WTC11 (cell line): ENCODE data around the gene LARP7. TPM values are rescaled to one million over a fixed set of nuclear protein-coding genes. Genes with fewer than 3 reads are reported as not detected.

Source experiments
- ATAC-seq: fragments of 200-7000 bp; cut with Tn5 transposase; 2 replicates; pipeline ENCODE4 v1.10.0; 2021; ENCODE audit warnings: mild to moderate bottlenecking, moderate library complexity
- CTCF ChIA-PET: fragments of 300-600 bp; sonication (Branson Sonifier 250); formaldehyde crosslinking; loops from one replicate; lab custom pipeline; 2021; ENCODE audit warnings: antibody characterized with exemption; lab: Charles Lee
- POLR2A ChIA-PET: fragments of 350-600 bp; sonication (Branson Sonifier 250); formaldehyde crosslinking; loops from one replicate; lab custom pipeline; 2021; ENCODE audit warnings: antibody characterized with exemption; lab: Charles Lee
- DNase-seq: peaks from one replicate; pipeline ENCODE4 v3.0.0; 2021; ENCODE audit warnings: low spot score
- H3K27ac Mint-ChIP-seq: 2 replicates; pipeline ENCODE4 v1.8.0; 2021; ENCODE audit warnings: mixed read lengths
- H3K27me3 Mint-ChIP-seq: 2 replicates; pipeline ENCODE4 v1.8.0; 2021; ENCODE audit warnings: low read depth, mild to moderate bottlenecking, moderate library complexity, mixed read lengths
- H3K36me3 Mint-ChIP-seq: 2 replicates; pipeline ENCODE4 v1.8.0; 2021; ENCODE audit warnings: mixed read lengths
- H3K4me1 Mint-ChIP-seq: 2 replicates; pipeline ENCODE4 v1.8.0; 2022; ENCODE audit warnings: mixed read lengths
- H3K4me3 Mint-ChIP-seq: 2 replicates; pipeline ENCODE4 v1.8.0; 2021; ENCODE audit warnings: mild to moderate bottlenecking, moderate library complexity, mixed read lengths
- H3K9me3 Mint-ChIP-seq: 2 replicates; pipeline ENCODE4 v1.8.0; 2021; ENCODE audit warnings: mixed read lengths
- ESRRA ChIP-seq: sonication (generic); formaldehyde crosslinking; IDR thresholded peaks from 2 replicates; pipeline ENCODE4 v1.8.1; 2022; ENCODE audit warnings: mild to moderate bottlenecking, missing genetic modification reagents, borderline replicate concordance
- FOXJ3 ChIP-seq: sonication (generic); formaldehyde crosslinking; IDR thresholded peaks from 2 replicates; pipeline ENCODE4 v1.9.0; 2021; ENCODE audit warnings: missing genetic modification reagents, mild to moderate bottlenecking, borderline replicate concordance
- FOXP1 ChIP-seq: sonication (generic); formaldehyde crosslinking; IDR thresholded peaks from 2 replicates; pipeline ENCODE4 v1.8.0; 2022; ENCODE audit warnings: missing genetic modification reagents, mild to moderate bottlenecking, moderate library complexity, borderline replicate concordance
- GTF2I ChIP-seq: fragments of 250-450 bp; sonication (Bioruptor Pico); conservative IDR thresholded peaks from 2 replicates; pipeline ENCODE4 v1.4.0; 2021; ENCODE audit warnings: mild to moderate bottlenecking
- HMGA2 ChIP-seq: fragments of 250-450 bp; sonication (Bioruptor Pico); IDR thresholded peaks from 2 replicates; pipeline ENCODE4 v1.4.0; 2021; ENCODE audit warnings: mild to moderate bottlenecking, moderate library complexity
- JUN ChIP-seq: sonication (generic); formaldehyde crosslinking; IDR thresholded peaks from 2 replicates; pipeline ENCODE4 v1.8.0; 2023; ENCODE audit warnings: mild to moderate bottlenecking, missing genetic modification reagents
- NFYB ChIP-seq: sonication (generic); formaldehyde crosslinking; conservative IDR thresholded peaks from 2 replicates; pipeline ENCODE4 v1.8.0; 2022; ENCODE audit warnings: low read depth, missing genetic modification reagents
- SP1 ChIP-seq: sonication (generic); formaldehyde crosslinking; conservative IDR thresholded peaks from 2 replicates; pipeline ENCODE4 v1.8.1; 2022; ENCODE audit warnings: missing genetic modification reagents
- TCF7 ChIP-seq: sonication (generic); formaldehyde crosslinking; IDR thresholded peaks from 2 replicates; pipeline ENCODE4 v1.8.0; 2022; ENCODE audit warnings: mild to moderate bottlenecking, low read depth, missing genetic modification reagents, moderate library complexity
- ZNF121 ChIP-seq: sonication (generic); formaldehyde crosslinking; IDR thresholded peaks from 2 replicates; pipeline ENCODE4 v1.8.0; 2023; ENCODE audit warnings: missing genetic modification reagents
- ZNF232 ChIP-seq: sonication (generic); formaldehyde crosslinking; IDR thresholded peaks from 2 replicates; pipeline ENCODE4 v1.8.0; 2022; ENCODE audit warnings: mild to moderate bottlenecking, missing genetic modification reagents
- ZNF396 ChIP-seq: fragments of 250-450 bp; sonication (Bioruptor Pico); IDR thresholded peaks from 2 replicates; pipeline ENCODE4 v1.8.0; 2021; ENCODE audit warnings: mild to moderate bottlenecking, moderate library complexity, borderline replicate concordance
- ZNF416 ChIP-seq: fragments of 250-450 bp; sonication (Bioruptor Pico); IDR thresholded peaks from 2 replicates; pipeline ENCODE4 v1.9.0; 2021; ENCODE audit warnings: mild to moderate bottlenecking, inconsistent platforms
- total RNA-seq: library from RNA; stranded (reverse); gene quantifications from 3 replicates; pipeline ENCODE4 v1.2.3, GENCODE V29; 2021
- TF ChIP-seq, protein P1 (sequence below): fragments of 200-600 bp; IDR thresholded peaks from 2 replicates; pipeline ENCODE4 v1.8.0; 2022; ENCODE audit warnings: antibody characterized with exemption
- TF ChIP-seq, protein P2 (sequence below): sonication (generic); formaldehyde crosslinking; IDR thresholded peaks from 2 replicates; pipeline ENCODE4 v1.8.0; 2022; ENCODE audit warnings: mild to moderate bottlenecking, missing genetic modification reagents
- TF ChIP-seq, protein P3 (sequence below): sonication (generic); formaldehyde crosslinking; IDR thresholded peaks from 2 replicates; pipeline ENCODE4 v1.8.1; 2023; ENCODE audit warnings: mild to moderate bottlenecking, missing genetic modification reagents, borderline replicate concordance
- TF ChIP-seq, protein P4 (sequence below): fragments of 250-450 bp; sonication (Bioruptor Pico); IDR thresholded peaks from 2 replicates; pipeline ENCODE4 v1.9.0; 2021; ENCODE audit warnings: mild to moderate bottlenecking
- TF ChIP-seq, protein P5 (sequence below): sonication (generic); formaldehyde crosslinking; conservative IDR thresholded peaks from 2 replicates; pipeline ENCODE4 v1.8.1; 2022; ENCODE audit warnings: mild to moderate bottlenecking, missing genetic modification reagents
- TF ChIP-seq, protein P6 (sequence below): sonication (generic); formaldehyde crosslinking; IDR thresholded peaks from 2 replicates; pipeline ENCODE4 v1.8.0; 2022; ENCODE audit warnings: mild to moderate bottlenecking, missing genetic modification reagents
- TF ChIP-seq, protein P7 (sequence below): sonication (generic); formaldehyde crosslinking; IDR thresholded peaks from 2 replicates; pipeline ENCODE4 v1.8.0; 2022; ENCODE audit warnings: mild to moderate bottlenecking, missing genetic modification reagents
- TF ChIP-seq, protein P8 (sequence below): sonication (generic); formaldehyde crosslinking; IDR thresholded peaks from 2 replicates; pipeline ENCODE4 v1.8.1; 2022; ENCODE audit warnings: mild to moderate bottlenecking, moderate library complexity, missing genetic modification reagents

LARP7 gene
- total RNA-seq, 1 experiment from 2014 or later, result 46.2 TPM

DNA sequence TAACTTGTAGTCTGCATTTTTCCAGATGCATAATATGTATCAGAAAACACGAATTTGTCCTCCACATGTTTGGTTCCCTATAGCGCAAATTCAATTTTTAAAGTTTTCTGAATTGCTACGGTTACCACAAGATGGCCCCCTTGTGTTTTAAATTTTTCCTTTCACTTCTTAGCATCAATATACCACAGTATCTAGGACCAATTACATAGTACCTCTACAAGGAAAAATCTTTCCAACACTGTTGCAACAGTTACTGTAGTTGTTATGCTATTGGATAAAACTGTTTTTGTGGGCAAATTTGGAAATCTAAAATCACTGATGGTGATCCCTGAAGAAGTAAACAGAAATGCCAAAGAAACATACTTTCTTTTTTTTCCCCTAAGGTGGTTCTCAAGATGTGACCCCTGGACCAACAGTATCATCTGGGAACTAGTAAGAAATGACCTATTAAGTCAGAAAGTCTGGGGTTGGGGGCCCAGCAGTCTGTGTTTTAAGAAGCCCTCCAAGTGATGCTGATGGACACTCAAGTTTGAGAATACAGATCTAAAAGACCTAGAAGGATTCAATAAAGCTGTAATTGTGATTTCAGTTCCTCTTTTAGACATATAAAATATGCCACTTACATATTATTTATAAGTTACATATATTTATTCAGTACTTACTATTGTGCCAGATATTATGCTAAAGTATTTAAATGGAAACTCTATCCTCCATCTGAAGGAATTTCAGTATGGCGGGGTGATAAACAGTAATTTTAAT, 3.3 kb upstream of the LARP7 start:
- no peak overlapping the region; the same call in 1 of the 2 replicates for H3K4me3 Mint-ChIP-seq
- CTCF ChIA-PET, result interaction anchor here (1.2 to 5.8 kb wide), 3 partner anchors 129 to 318 kb away, joined by 5 to 63 read pairs (median 6); no protein-coding TSS in a partner anchor
- no peak overlapping the region for H3K27ac Mint-ChIP-seq
- H3K27me3 Mint-ChIP-seq, result no peaks in the 10 kb centered on the region
- H3K4me1 Mint-ChIP-seq, result peaks cover 18% of the 10 kb centered on the region
- TF ChIP-seq HMGA2 (CRISPR knock-in tag), result no peak
- no peak for TF ChIP-seq ZNF396 (CRISPR knock-in tag)
- TF ChIP-seq FOXJ3, result no peak
- TF ChIP-seq, protein P1, sequence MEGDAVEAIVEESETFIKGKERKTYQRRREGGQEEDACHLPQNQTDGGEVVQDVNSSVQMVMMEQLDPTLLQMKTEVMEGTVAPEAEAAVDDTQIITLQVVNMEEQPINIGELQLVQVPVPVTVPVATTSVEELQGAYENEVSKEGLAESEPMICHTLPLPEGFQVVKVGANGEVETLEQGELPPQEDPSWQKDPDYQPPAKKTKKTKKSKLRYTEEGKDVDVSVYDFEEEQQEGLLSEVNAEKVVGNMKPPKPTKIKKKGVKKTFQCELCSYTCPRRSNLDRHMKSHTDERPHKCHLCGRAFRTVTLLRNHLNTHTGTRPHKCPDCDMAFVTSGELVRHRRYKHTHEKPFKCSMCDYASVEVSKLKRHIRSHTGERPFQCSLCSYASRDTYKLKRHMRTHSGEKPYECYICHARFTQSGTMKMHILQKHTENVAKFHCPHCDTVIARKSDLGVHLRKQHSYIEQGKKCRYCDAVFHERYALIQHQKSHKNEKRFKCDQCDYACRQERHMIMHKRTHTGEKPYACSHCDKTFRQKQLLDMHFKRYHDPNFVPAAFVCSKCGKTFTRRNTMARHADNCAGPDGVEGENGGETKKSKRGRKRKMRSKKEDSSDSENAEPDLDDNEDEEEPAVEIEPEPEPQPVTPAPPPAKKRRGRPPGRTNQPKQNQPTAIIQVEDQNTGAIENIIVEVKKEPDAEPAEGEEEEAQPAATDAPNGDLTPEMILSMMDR, result peak; percentile 26; the same call in 1 of the 2 replicates
- TF ChIP-seq, protein P2, sequence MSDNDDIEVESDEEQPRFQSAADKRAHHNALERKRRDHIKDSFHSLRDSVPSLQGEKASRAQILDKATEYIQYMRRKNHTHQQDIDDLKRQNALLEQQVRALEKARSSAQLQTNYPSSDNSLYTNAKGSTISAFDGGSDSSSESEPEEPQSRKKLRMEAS (CRISPR knock-in tag), result no peak
- TF ChIP-seq, protein P3, sequence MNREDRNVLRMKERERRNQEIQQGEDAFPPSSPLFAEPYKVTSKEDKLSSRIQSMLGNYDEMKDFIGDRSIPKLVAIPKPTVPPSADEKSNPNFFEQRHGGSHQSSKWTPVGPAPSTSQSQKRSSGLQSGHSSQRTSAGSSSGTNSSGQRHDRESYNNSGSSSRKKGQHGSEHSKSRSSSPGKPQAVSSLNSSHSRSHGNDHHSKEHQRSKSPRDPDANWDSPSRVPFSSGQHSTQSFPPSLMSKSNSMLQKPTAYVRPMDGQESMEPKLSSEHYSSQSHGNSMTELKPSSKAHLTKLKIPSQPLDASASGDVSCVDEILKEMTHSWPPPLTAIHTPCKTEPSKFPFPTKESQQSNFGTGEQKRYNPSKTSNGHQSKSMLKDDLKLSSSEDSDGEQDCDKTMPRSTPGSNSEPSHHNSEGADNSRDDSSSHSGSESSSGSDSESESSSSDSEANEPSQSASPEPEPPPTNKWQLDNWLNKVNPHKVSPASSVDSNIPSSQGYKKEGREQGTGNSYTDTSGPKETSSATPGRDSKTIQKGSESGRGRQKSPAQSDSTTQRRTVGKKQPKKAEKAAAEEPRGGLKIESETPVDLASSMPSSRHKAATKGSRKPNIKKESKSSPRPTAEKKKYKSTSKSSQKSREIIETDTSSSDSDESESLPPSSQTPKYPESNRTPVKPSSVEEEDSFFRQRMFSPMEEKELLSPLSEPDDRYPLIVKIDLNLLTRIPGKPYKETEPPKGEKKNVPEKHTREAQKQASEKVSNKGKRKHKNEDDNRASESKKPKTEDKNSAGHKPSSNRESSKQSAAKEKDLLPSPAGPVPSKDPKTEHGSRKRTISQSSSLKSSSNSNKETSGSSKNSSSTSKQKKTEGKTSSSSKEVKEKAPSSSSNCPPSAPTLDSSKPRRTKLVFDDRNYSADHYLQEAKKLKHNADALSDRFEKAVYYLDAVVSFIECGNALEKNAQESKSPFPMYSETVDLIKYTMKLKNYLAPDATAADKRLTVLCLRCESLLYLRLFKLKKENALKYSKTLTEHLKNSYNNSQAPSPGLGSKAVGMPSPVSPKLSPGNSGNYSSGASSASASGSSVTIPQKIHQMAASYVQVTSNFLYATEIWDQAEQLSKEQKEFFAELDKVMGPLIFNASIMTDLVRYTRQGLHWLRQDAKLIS (CRISPR knock-in tag), result no peak
- TF ChIP-seq NFYB, result no peak
- TF ChIP-seq GTF2I, result no peak
- TF ChIP-seq, protein P4, sequence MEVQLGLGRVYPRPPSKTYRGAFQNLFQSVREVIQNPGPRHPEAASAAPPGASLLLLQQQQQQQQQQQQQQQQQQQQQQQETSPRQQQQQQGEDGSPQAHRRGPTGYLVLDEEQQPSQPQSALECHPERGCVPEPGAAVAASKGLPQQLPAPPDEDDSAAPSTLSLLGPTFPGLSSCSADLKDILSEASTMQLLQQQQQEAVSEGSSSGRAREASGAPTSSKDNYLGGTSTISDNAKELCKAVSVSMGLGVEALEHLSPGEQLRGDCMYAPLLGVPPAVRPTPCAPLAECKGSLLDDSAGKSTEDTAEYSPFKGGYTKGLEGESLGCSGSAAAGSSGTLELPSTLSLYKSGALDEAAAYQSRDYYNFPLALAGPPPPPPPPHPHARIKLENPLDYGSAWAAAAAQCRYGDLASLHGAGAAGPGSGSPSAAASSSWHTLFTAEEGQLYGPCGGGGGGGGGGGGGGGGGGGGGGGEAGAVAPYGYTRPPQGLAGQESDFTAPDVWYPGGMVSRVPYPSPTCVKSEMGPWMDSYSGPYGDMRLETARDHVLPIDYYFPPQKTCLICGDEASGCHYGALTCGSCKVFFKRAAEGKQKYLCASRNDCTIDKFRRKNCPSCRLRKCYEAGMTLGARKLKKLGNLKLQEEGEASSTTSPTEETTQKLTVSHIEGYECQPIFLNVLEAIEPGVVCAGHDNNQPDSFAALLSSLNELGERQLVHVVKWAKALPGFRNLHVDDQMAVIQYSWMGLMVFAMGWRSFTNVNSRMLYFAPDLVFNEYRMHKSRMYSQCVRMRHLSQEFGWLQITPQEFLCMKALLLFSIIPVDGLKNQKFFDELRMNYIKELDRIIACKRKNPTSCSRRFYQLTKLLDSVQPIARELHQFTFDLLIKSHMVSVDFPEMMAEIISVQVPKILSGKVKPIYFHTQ (CRISPR knock-in tag), result no peak
- TF ChIP-seq, all 79 proteins: peak for 1
- ATAC-seq (no peak), DNase-seq (no peak)
- no peaks in the 10 kb centered on the region for H3K9me3 Mint-ChIP-seq
- H3K36me3 Mint-ChIP-seq, result peaks cover 14% of the 10 kb centered on the region
- POLR2A ChIA-PET, result no interaction called here

DNA sequence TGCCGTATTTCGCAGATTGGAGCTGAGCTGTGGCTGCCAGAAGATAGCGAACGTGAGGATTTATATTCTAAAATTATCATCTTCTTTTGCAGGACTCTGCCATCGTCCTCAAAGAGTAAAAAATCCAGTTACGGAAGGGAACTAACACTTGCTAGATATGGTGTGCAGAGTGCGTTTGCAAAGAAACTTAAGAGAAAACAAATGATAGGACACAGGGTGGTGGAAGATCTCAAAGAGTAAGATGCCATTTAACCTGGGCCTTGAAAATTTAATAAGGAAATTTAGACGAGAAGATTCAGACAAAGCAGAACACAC, 566 bp downstream of the LARP7 start:
- no peak overlapping the region for H3K4me3 Mint-ChIP-seq
- no peaks in the 10 kb centered on the region for H3K27me3 Mint-ChIP-seq
- DNase-seq (no peak), ATAC-seq (no peak)
- no peaks in the 10 kb centered on the region for H3K9me3 Mint-ChIP-seq
- H3K4me1 Mint-ChIP-seq, result peaks cover 37% of the 10 kb centered on the region
- ChIA-PET POLR2A (interaction anchor here (0.5 to 0.6 kb wide), 3 partner anchors 108 to 128 kb away, joined by 4 read pairs; no protein-coding TSS in a partner anchor), CTCF (interaction anchor here (0.5 to 5.8 kb wide), 12 partner anchors 8 to 301 kb away, joined by 3 to 63 read pairs (median 4); no protein-coding TSS in a partner anchor)
- H3K36me3 Mint-ChIP-seq, result peaks cover 17% of the 10 kb centered on the region
- H3K27ac Mint-ChIP-seq, result no peak overlapping the region
- TF ChIP-seq, protein P5, sequence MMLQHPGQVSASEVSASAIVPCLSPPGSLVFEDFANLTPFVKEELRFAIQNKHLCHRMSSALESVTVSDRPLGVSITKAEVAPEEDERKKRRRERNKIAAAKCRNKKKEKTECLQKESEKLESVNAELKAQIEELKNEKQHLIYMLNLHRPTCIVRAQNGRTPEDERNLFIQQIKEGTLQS (CRISPR knock-in tag), result no peak
- no peak for TF ChIP-seq JUN (CRISPR knock-in tag)
- no peak for TF ChIP-seq ZNF416 (CRISPR knock-in tag)
- no peak for TF ChIP-seq ZNF232 (CRISPR knock-in tag)
- no peak for TF ChIP-seq NFYB
- no peak for TF ChIP-seq FOXP1
- no peak for TF ChIP-seq TCF7 (CRISPR knock-in tag)
- no peak for TF ChIP-seq ESRRA (CRISPR knock-in tag)
- TF ChIP-seq SP1 (CRISPR knock-in tag), result no peak
- TF ChIP-seq, protein P6, sequence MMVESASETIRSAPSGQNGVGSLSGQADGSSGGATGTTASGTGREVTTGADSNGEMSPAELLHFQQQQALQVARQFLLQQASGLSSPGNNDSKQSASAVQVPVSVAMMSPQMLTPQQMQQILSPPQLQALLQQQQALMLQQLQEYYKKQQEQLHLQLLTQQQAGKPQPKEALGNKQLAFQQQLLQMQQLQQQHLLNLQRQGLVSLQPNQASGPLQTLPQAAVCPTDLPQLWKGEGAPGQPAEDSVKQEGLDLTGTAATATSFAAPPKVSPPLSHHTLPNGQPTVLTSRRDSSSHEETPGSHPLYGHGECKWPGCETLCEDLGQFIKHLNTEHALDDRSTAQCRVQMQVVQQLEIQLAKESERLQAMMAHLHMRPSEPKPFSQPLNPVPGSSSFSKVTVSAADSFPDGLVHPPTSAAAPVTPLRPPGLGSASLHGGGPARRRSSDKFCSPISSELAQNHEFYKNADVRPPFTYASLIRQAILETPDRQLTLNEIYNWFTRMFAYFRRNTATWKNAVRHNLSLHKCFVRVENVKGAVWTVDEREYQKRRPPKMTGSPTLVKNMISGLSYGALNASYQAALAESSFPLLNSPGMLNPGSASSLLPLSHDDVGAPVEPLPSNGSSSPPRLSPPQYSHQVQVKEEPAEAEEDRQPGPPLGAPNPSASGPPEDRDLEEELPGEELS (CRISPR knock-in tag), result no peak
- TF ChIP-seq, protein P7, sequence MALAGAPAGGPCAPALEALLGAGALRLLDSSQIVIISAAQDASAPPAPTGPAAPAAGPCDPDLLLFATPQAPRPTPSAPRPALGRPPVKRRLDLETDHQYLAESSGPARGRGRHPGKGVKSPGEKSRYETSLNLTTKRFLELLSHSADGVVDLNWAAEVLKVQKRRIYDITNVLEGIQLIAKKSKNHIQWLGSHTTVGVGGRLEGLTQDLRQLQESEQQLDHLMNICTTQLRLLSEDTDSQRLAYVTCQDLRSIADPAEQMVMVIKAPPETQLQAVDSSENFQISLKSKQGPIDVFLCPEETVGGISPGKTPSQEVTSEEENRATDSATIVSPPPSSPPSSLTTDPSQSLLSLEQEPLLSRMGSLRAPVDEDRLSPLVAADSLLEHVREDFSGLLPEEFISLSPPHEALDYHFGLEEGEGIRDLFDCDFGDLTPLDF (CRISPR knock-in tag), result no peak
- no peak for TF ChIP-seq ZNF121
- TF ChIP-seq, protein P8, sequence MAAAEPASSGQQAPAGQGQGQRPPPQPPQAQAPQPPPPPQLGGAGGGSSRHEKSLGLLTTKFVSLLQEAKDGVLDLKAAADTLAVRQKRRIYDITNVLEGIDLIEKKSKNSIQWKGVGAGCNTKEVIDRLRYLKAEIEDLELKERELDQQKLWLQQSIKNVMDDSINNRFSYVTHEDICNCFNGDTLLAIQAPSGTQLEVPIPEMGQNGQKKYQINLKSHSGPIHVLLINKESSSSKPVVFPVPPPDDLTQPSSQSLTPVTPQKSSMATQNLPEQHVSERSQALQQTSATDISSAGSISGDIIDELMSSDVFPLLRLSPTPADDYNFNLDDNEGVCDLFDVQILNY, result no peak
